ENCODE data around the gene RAP1GDS1.
"Not testable (repeated sequence)": the region's sequence is repeated elsewhere in the genome, so short reads cannot be mapped to it uniquely, and the experiment has no call there.

The RAP1GDS1 gene

DNA sequence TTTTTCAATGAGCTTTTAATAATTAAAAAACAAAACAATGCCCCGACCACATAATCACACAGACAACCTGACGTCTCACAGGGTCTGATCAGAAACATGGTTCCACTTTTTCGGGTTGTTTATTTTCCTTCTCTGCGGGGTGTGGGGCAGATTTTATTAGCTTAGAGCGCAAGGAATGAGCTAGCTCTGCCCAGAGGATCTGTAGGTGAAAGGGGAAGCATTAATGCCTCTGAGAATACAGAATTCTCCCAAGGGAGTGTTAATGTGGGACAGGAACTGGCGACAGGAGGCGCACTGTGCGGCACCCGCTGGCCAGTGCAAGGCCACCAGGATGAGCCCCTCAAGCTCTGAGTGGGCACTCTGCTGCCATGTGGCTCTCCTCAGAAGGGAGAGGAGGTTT, 215.7 kb downstream of the RAP1GDS1 start:
- H3K4me1 ChIP-seq (ENCODE audit: control insufficient read depth, insufficient read depth, low read length), result peaks cover 3% of the 10 kb centered on the region; the same call in 1 of the 2 replicates
- POLR2A ChIA-PET, result no interaction called here
- TF ChIP-seq, protein P1, sequence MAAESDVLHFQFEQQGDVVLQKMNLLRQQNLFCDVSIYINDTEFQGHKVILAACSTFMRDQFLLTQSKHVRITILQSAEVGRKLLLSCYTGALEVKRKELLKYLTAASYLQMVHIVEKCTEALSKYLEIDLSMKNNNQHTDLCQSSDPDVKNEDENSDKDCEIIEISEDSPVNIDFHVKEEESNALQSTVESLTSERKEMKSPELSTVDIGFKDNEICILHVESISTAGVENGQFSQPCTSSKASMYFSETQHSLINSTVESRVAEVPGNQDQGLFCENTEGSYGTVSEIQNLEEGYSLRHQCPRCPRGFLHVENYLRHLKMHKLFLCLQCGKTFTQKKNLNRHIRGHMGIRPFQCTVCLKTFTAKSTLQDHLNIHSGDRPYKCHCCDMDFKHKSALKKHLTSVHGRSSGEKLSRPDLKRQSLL (tag by site-specific recombination; IDR thresholded peaks at IDR 0.05), result no peak
- TF ChIP-seq REPIN1 (tag by site-specific recombination; IDR thresholded peaks at IDR 0.05; ENCODE audit: low read depth) (no peak), ZBTB8A (tag by site-specific recombination; IDR thresholded peaks at IDR 0.05) (peak; percentile 42), ZEB2 (tag by site-specific recombination; IDR thresholded peaks at IDR 0.05) (no peak), ZNF768 (tag by site-specific recombination; IDR thresholded peaks at IDR 0.05) (no peak), ZIC2 (tag by site-specific recombination; IDR thresholded peaks at IDR 0.05) (peak; percentile 70), ZFP41 (tag by site-specific recombination; IDR thresholded peaks at IDR 0.05; ENCODE audit: borderline replicate concordance) (no peak), ZNF423 (tag by site-specific recombination; IDR thresholded peaks at IDR 0.05) (peak; percentile 83), KLF7 (tag by site-specific recombination; IDR thresholded peaks at IDR 0.05; ENCODE audit: borderline replicate concordance) (no peak), GLIS1 (tag by site-specific recombination; IDR thresholded peaks at IDR 0.05) (peak; percentile 30; the same call in 1 of the 2 replicates)
- TF ChIP-seq, protein P2, sequence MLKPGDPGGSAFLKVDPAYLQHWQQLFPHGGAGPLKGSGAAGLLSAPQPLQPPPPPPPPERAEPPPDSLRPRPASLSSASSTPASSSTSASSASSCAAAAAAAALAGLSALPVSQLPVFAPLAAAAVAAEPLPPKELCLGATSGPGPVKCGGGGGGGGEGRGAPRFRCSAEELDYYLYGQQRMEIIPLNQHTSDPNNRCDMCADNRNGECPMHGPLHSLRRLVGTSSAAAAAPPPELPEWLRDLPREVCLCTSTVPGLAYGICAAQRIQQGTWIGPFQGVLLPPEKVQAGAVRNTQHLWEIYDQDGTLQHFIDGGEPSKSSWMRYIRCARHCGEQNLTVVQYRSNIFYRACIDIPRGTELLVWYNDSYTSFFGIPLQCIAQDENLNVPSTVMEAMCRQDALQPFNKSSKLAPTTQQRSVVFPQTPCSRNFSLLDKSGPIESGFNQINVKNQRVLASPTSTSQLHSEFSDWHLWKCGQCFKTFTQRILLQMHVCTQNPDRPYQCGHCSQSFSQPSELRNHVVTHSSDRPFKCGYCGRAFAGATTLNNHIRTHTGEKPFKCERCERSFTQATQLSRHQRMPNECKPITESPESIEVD (tag by site-specific recombination; IDR thresholded peaks at IDR 0.05), result peak; percentile 20; the same call in 1 of the 2 replicates
- TF ChIP-seq, protein P3, sequence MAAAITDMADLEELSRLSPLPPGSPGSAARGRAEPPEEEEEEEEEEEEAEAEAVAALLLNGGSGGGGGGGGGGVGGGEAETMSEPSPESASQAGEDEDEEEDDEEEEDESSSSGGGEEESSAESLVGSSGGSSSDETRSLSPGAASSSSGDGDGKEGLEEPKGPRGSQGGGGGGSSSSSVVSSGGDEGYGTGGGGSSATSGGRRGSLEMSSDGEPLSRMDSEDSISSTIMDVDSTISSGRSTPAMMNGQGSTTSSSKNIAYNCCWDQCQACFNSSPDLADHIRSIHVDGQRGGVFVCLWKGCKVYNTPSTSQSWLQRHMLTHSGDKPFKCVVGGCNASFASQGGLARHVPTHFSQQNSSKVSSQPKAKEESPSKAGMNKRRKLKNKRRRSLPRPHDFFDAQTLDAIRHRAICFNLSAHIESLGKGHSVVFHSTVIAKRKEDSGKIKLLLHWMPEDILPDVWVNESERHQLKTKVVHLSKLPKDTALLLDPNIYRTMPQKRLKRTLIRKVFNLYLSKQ (tag by site-specific recombination; IDR thresholded peaks at IDR 0.05; ENCODE audit: borderline replicate concordance), result no peak
- peaks cover 0 to 7% of the 10 kb centered on the region in 2 experiments; a peak in 1 of 3 replicates for H3K36me3 ChIP-seq (ENCODE audit: control insufficient read depth in 2 of 2, insufficient read depth in 1 of 2, low read length in 2 of 2)
- CTCF ChIA-PET, result interaction anchor here (2.1 kb wide), 1 partner anchor 9 kb away, joined by 8 read pairs; no protein-coding TSS in a partner anchor
- H3K27ac ChIP-seq (ENCODE audit: extremely low read depth, low read depth, low read length), result no peak overlapping the region
- no peak overlapping the region for H3K4me3 ChIP-seq (ENCODE audit: low read depth, low read length)
- H3K9me3 ChIP-seq (ENCODE audit: control insufficient read depth, insufficient read depth, low read depth, low read length), result no peaks in the 10 kb centered on the region

DNA sequence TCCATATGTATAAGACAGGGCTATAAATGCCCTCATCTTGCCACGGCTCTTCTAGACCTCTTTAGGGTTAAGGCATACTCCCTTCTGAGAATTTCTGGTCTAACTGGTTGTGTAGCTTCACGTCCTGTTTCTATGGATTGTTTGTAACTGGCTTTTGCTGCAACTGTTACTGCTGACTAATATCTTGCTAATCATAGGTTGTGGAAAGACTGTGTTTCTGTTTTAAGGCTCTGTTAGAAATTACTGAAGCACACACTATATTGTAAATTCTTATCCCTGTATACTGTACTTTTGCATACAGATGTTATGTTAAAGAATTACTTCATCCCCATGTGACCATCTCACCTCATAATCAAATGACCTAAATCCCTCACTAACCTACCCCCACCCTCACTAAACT, 218.4 kb downstream of the RAP1GDS1 start:
- CTCF ChIA-PET, result not testable (repeated sequence)

DNA sequence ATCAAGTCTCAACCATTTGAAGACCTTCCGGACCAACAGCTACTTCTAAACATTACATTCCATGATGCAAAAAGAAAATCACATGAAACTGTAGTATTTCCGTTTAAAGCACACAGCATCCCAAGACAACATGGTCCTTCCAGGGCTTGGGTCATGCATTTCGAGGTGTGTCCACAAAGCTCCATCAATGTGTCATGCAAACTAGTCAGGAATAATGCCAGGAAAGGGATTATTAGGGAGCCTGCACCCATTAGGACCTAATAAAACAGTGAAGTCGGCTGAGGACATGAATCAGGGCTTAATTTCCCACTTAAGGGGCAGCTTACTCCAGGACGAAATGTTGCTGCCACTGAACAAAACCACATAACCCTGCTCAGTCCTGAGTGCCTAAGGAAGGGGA, 219.4 kb downstream of the RAP1GDS1 start:
- no peaks in the 10 kb centered on the region for H3K9me3 ChIP-seq (ENCODE audit: control insufficient read depth, insufficient read depth, low read depth, low read length)
- no peak overlapping the region for H3K4me3 ChIP-seq (ENCODE audit: low read depth, low read length)
- H3K36me3 ChIP-seq (ENCODE audit: control insufficient read depth in 2 of 2, insufficient read depth in 1 of 2, low read length in 2 of 2), result no peaks in the 10 kb centered on the region
- POLR2A ChIA-PET, result no interaction called here
- H3K4me1 ChIP-seq (ENCODE audit: control insufficient read depth, insufficient read depth, low read length), result peaks cover 3% of the 10 kb centered on the region; the same call in 1 of the 2 replicates
- CTCF ChIA-PET, result interaction anchor here (0.7 kb wide), 1 partner anchor 177 kb away, joined by 3 read pairs; no protein-coding TSS in a partner anchor
- H3K27ac ChIP-seq (ENCODE audit: extremely low read depth, low read depth, low read length), result no peak overlapping the region
- TF ChIP-seq, protein P4, sequence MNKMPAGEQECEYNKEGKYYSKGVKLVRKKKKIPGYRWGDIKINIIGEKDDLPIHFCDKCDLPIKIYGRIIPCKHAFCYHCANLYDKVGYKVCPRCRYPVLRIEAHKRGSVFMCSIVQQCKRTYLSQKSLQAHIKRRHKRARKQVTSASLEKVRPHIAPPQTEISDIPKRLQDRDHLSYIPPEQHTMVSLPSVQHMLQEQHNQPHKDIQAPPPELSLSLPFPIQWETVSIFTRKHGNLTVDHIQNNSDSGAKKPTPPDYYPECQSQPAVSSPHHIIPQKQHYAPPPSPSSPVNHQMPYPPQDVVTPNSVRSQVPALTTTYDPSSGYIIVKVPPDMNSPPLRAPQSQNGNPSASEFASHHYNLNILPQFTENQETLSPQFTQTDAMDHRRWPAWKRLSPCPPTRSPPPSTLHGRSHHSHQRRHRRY (tag by site-specific recombination; IDR thresholded peaks at IDR 0.05), result no peak
- TF ChIP-seq ZXDB (tag by site-specific recombination; IDR thresholded peaks at IDR 0.05), result no peak
- TF ChIP-seq, protein P5, sequence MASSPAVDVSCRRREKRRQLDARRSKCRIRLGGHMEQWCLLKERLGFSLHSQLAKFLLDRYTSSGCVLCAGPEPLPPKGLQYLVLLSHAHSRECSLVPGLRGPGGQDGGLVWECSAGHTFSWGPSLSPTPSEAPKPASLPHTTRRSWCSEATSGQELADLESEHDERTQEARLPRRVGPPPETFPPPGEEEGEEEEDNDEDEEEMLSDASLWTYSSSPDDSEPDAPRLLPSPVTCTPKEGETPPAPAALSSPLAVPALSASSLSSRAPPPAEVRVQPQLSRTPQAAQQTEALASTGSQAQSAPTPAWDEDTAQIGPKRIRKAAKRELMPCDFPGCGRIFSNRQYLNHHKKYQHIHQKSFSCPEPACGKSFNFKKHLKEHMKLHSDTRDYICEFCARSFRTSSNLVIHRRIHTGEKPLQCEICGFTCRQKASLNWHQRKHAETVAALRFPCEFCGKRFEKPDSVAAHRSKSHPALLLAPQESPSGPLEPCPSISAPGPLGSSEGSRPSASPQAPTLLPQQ (tag by site-specific recombination; IDR thresholded peaks at IDR 0.05), result no peak
- no peak for TF ChIP-seq SP3 (tag by site-specific recombination; IDR thresholded peaks at IDR 0.05)
- TF ChIP-seq ZEB2 (tag by site-specific recombination; IDR thresholded peaks at IDR 0.05), result no peak
- TF ChIP-seq, protein P6, sequence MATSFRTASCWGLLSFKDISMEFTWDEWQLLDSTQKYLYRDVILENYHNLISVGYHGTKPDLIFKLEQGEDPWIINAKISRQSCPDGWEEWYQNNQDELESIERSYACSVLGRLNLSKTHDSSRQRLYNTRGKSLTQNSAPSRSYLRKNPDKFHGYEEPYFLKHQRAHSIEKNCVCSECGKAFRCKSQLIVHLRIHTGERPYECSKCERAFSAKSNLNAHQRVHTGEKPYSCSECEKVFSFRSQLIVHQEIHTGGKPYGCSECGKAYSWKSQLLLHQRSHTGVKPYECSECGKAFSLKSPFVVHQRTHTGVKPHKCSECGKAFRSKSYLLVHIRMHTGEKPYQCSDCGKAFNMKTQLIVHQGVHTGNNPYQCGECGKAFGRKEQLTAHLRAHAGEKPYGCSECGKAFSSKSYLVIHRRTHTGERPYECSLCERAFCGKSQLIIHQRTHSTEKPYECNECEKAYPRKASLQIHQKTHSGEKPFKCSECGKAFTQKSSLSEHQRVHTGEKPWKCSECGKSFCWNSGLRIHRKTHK (tag by site-specific recombination; IDR thresholded peaks at IDR 0.05), result no peak
- no peak for TF ChIP-seq ZBTB21 (tag by site-specific recombination; IDR thresholded peaks at IDR 0.05)
- no peak for TF ChIP-seq ZNF571 (tag by site-specific recombination; IDR thresholded peaks at IDR 0.05)
- TF ChIP-seq KLF10 (tag by site-specific recombination; IDR thresholded peaks at IDR 0.05), result no peak
- TF ChIP-seq SP2 (tag by site-specific recombination; IDR thresholded peaks at IDR 0.05), result no peak
- TF ChIP-seq BCL11A (tag by site-specific recombination; IDR thresholded peaks at IDR 0.05; ENCODE audit: low read depth), result no peak
- no peak for TF ChIP-seq ZNF394 (tag by site-specific recombination; IDR thresholded peaks at IDR 0.05; ENCODE audit: borderline replicate concordance)
- no peak for TF ChIP-seq ZNF654 (tag by site-specific recombination; IDR thresholded peaks at IDR 0.05; ENCODE audit: low read depth)

More for the DNA sequence above, 218.4 kb downstream of the RAP1GDS1 start:
- POLR2A ChIA-PET; H3K27ac ChIP-seq (ENCODE audit: extremely low read depth, low read depth, low read length); H3K36me3 ChIP-seq (ENCODE audit: control insufficient read depth in 2 of 2, insufficient read depth in 1 of 2, low read length in 2 of 2); H3K4me1 ChIP-seq (ENCODE audit: control insufficient read depth, insufficient read depth, low read length); H3K9me3 ChIP-seq (ENCODE audit: control insufficient read depth, insufficient read depth, low read depth, low read length); H3K4me3 ChIP-seq (ENCODE audit: low read depth, low read length): not testable (repeated sequence)
